HG03039 (cell line): ENCODE measurements around the gene SYT11.
"Not testable (repeated sequence)": the region's sequence is repeated elsewhere in the genome, so short reads cannot be mapped to it uniquely, and the experiment has no call there.

Source experiments
- ATAC-seq: cut with Tn5 transposase; IDR thresholded peaks from one replicate; pipeline ENCODE4 v1.9.1; 2021; ENCODE audit warnings: mild to moderate bottlenecking, moderate library complexity; ENCODE audit not compliant: unreplicated experiment

The SYT11 gene, protein sequence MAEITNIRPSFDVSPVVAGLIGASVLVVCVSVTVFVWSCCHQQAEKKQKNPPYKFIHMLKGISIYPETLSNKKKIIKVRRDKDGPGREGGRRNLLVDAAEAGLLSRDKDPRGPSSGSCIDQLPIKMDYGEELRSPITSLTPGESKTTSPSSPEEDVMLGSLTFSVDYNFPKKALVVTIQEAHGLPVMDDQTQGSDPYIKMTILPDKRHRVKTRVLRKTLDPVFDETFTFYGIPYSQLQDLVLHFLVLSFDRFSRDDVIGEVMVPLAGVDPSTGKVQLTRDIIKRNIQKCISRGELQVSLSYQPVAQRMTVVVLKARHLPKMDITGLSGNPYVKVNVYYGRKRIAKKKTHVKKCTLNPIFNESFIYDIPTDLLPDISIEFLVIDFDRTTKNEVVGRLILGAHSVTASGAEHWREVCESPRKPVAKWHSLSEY

GRCh38 chr1:155859234-155859829, at the start of gene SYT11:
Gene SYT11 (plus strand): TSS chr1:155859567. CDS start chr1:155859762, 195 bp downstream.
- ATAC-seq: peak; percentile 72

DNA sequence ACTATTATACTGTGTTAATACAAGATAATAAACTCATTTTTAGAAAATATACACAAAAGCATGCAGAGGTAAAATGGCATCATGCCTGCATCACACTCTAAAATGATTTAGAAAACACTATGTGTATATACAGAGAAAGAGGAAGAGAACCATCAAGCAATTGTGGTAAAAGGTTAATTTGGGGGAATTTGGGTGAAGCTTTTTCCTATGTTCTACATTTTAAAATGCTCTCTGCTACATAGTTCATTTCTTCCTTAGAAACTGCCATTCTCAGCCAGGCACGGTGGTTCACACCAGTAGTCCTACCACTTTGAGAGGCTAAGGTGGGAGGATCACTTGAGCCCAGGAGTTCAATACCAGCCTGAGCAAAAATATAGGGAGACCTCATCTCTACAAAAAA, 46.5 kb upstream of the SYT11 start:
- no peak for ATAC-seq

GRCh38 chr1:155813672-155814071, 45.7 kb upstream of the SYT11 start:
- ATAC-seq: no peak

DNA sequence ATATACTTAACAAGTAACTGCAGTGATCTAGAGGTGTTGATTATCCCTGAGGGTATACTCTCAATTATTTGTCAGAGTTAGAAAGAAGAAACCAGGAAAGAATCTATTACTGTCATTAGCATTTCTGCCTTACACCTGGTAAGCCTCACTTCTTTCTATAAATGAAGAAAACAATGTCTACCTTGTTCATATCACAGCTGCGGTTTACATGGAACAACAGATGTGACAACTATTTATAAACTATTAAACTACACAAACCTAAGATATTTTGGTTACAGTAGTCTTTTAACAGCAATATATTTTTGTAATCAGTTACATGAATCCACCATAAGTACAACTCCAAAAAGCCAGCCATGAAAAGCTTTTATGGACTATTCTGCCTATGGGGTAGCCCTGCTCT, 43.0 kb upstream of the SYT11 start:
- no peak for ATAC-seq

DNA sequence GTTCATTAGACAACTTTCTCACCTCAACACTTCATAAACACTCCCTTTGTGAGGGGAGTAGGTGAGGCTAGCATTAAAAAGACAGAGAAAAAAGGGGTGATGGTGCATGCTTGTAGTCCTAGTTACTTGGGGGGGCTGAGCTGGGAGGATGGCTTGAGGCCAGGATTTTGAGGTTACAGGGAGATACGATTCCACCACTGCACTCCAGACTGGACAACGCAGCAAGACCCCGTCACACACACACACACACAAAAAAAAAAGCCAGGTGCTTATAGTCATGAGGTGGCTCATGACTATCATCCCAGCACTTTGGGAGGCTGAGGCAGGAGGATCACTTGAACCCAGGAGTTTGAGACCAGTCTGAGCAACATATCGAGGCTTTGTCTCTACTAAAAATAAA, 31.9 kb upstream of the SYT11 start:
- ATAC-seq: no peak

DNA sequence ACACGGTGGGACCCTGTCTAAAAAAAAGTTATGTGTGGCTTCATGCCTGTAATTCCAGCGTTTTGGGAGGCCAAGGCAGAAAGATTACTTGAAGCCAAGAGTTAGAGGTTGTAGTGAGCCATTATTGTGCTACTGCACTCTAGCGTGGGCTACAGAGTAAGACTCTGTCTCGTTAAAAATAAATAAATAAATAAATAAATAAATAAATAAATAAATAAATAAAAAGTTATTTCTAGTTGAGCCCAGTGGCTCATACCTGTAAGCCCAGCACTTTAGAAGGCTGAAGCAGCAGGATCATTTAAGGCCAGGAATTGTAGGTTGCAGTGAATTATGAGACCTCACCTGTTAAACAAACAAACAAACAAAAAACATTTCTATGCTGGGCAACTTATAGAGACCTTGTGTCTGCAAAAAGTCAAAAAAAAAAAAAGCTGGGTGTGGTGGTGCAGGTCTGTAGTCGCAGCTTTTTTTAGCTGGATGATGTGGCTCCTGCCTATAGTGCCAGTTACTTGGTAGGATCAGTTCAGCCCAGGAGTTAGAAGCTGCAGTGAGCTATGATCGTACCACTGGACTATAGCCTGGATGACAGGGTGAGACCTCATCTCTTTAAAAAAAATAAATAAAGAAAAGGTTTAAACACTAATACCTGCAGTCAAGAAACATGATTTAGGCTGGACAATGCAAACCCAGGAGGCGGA, 27.9 kb upstream of the SYT11 start:
- ATAC-seq: no peak

- ATAC-seq: no peak
Observed at GRCh38 chr1:155833665-155834295, 25.6 kb upstream of the SYT11 start.

DNA sequence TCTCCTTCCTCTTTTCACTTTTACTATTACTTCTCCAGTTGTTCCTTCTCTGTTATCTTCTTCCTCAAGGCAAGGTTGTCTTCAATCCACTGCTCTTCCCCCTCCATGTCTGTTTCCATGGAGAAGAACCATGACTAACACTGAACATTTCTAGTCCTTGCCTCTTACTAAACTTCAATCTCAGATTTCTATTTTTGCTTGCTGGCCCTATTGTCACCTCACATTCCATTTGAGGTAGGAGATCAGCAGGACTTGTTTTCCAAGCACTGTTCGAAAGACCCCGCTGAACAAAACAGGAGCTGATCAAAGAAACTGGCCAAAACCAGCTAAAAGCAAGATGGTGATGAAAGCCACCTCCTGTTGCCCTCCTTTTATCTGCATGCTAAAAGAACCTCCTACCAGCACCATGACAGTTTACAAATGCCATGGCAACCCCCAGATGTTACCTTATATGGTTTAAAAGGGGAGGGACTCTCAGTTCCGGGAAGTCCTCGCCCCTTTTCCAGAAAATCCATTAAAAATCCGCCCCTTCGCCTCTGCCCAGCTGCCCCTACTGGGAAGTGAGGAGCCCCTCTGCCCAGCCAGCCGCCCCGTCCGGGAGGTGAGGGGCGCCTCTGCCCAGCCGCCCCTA, 25.0 kb upstream of the SYT11 start:
- no peak for ATAC-seq

DNA sequence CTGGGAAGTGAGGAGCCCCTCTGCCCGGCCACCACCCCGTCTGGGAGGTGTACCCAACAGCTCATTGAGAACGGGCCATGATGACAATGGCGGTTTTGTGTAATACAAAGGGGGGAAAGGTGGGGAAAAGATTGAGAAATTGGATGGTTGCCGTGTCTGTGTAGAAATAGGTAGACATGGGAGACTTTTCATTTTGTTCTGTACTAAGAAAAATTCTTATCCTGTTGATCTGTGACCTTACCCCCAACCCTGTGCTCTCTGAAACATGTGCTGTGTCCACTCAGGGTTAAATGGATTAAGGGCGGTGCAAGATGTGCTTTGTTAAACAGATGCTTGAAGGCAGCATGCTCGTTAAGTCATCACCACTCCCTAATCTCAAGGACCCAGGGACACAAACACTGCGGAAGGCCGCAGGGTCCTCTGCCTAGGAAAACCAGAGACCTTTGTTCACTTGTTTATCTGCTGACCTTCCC, 24.4 kb upstream of the SYT11 start:
- not testable (repeated sequence) for ATAC-seq

GRCh38 chr1:155835548-155835947, 23.8 kb upstream of the SYT11 start:
- ATAC-seq: no peak

DNA sequence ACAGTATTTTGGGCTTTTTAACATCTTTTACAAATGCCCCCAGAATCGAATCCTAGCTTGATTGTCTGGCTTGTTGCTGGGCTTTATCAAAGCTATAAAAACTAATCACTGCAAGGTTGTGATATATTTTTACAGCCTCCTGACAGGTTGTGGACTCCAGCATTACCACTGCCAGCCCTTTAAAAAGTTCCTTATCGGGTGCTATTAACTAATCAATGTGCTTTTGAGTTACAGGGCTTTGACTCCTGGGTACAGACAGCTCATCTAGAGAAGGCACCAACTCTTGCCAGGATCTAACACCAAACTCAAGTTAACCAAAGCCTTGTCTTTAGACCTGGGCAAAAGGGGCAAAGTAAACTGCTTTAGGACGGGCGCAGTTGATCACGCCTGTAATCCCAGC, 19.0 kb upstream of the SYT11 start:
- no peak for ATAC-seq

- ATAC-seq: no peak
Observed at GRCh38 chr1:155844860-155845421, 14.4 kb upstream of the SYT11 start.

- ATAC-seq: no peak
Observed at GRCh38 chr1:155847823-155848529, 11.4 kb upstream of the SYT11 start.

DNA sequence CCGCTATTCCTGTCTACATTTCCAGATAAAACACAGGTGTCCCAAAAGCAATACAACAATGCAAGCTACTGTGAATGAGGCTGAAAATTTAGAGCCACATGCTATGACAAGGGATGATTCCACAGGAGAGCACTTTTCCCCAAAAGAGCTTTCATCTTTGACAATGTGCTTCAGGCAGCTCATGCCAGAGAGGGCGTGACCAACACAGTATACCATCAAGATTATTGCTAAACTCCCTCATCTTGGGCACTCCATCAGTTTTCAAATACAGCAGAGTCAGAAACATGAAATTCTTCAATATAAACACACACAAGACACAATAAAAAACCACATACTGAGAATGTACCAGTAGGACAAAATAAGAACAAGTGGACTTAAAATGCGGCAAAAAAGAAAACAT, 9.0 kb upstream of the SYT11 start:
- ATAC-seq: no peak

GRCh38 chr1:155856257-155856974, 3.0 kb upstream of the SYT11 start:
- ATAC-seq: no peak

DNA sequence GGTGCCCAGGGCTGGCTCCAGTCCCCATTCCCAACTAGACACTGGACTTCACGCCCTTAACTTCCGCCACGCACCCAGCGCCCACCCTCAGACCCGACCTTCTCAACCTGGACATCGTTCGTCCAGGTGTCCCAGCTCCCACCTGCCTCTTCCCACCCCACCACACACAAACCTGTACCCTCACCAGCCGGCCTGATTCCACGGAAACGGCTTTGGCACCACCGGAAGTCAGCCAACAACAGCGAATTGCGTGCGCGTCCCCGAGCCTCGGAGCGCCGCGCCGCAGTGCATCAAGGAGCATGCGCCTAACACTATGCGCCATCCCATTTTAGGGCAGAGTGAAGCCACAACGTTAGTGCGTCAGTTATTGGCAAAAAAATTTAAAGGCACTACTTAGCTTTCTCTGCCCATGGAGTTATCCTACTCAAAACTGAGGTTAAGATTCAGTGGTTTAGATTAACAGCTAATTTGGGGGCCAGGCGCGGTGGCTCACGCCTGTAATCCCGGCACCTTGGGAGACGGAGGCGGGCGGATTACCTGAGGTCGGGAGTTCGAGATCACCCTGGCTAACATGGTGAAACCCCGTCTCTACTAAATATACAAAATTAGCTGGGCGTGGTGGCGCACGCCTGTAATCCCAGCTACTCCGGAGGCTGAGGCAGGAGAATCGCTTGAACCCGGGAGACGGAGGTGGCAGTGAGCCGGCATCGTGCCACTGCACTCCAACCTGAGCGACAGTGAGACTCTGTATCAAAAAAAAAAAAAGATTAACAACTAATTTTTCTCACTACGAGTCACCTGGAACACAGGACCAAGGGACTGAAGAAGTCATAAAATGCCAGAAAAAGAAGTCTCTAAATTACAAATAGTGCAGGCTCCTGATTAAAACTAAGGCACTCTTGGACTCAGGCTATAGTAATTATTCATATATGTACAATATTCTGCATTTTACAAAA, 2.1 kb upstream of the SYT11 start, which contains the start of gene GON4L:
Gene GON4L (minus strand): TSS at position 240 of the 956 bp plus-strand sequence. CDS start 3,434 bp downstream, outside the sequence.
- ATAC-seq: peak; percentile 46

- no peak for ATAC-seq
Observed at GRCh38 chr1:155858800-155859233, 550 bp upstream of the SYT11 start.
